GM06990 (cell line): ENCODE results near the gene ADAMTSL5.

Experiments used
- DNase-seq: peaks from one replicate; pipeline ENCODE4 v3.0.0-alpha.2; 2011; ENCODE audit not compliant: insufficient read length; ENCODE audit errors: extremely low read depth
- H3K27me3 ChIP-seq: replicated peaks from 2 replicates; pipeline ENCODE4 v1.6.0; 2011; ENCODE audit warnings: low read length; ENCODE audit not compliant: control insufficient read depth, insufficient read depth
- H3K36me3 ChIP-seq: 2 replicates; pipeline ENCODE4 v1.5.1; 2011; ENCODE audit warnings: low read length; ENCODE audit not compliant: control insufficient read depth, insufficient read depth
- H3K4me3 ChIP-seq: replicated peaks from 2 replicates; pipeline ENCODE4 v1.5.1; 2011; ENCODE audit warnings: low read depth, mild to moderate bottlenecking, control low read depth, low read length
- CTCF ChIP-seq: IDR thresholded peaks from 2 replicates; pipeline ENCODE4 v1.5.1; 2011; ENCODE audit warnings: low read length, control low read depth, mild to moderate bottlenecking, inconsistent platforms; ENCODE audit not compliant: insufficient read depth, poor library complexity, severe bottlenecking

Gene ADAMTSL5

GRCh38 chr19:1487576-1488281, 25.1 kb downstream of the ADAMTSL5 start:
- H3K4me3 ChIP-seq = no peak overlapping the region
- TF ChIP-seq CTCF = no peak
- no peak for DNase-seq
- H3K36me3 ChIP-seq = no peaks in the 10 kb centered on the region
- no peaks in the 10 kb centered on the region; the same call in 1 of the 2 replicates for H3K27me3 ChIP-seq

- TF ChIP-seq CTCF = no peak
These were observed 25.9 kb downstream of the ADAMTSL5 start for GRCh38 chr19:1486720-1487575.

GRCh38 chr19:1483979-1484428, 28.8 kb downstream of the ADAMTSL5 start:
- DNase-seq = no peak
- Histone ChIP-seq H3K4me3 (no peak overlapping the region), H3K36me3 (no peaks in the 10 kb centered on the region), H3K27me3 (no peaks in the 10 kb centered on the region)
- TF ChIP-seq CTCF = no peak

More at GRCh38 chr19:1486720-1487575, 25.9 kb downstream of the ADAMTSL5 start:
- H3K36me3 ChIP-seq = no peaks in the 10 kb centered on the region
- H3K27me3 ChIP-seq = no peaks in the 10 kb centered on the region; the same call in 1 of the 2 replicates
- H3K4me3 ChIP-seq = no peak overlapping the region
- no peak for DNase-seq

GRCh38 chr19:1483131-1483978, 29.5 kb downstream of the ADAMTSL5 start:
- no peaks in the 10 kb centered on the region for H3K36me3 ChIP-seq
- H3K27me3 ChIP-seq = no peaks in the 10 kb centered on the region
- no peak for TF ChIP-seq CTCF
- DNase-seq = peak; percentile 15
- H3K4me3 ChIP-seq = no peak overlapping the region

GRCh38 chr19:1482361-1483130, 30.3 kb downstream of the ADAMTSL5 start:
- Histone ChIP-seq H3K36me3 (no peaks in the 10 kb centered on the region), H3K27me3 (no peaks in the 10 kb centered on the region), H3K4me3 (no peak overlapping the region)
- no peak for TF ChIP-seq CTCF
- DNase-seq = peak; percentile 16
